Pericardium fibroblast (primary cell): ENCODE results near the gene KHNYN. TPM values are rescaled to one million over a fixed set of nuclear protein-coding genes. Genes with fewer than 3 reads are reported as not detected.

Source experiments
- total RNA-seq: library from RNA; depleted of rRNA; stranded (reverse); fragments of >200 nt; gene quantifications from 2 replicates; pipeline ENCODE4 v1.2.3, GENCODE V29; 2015

The KHNYN gene
- 35.0 and 37.8 TPM in 2 replicates for total RNA-seq

DNA sequence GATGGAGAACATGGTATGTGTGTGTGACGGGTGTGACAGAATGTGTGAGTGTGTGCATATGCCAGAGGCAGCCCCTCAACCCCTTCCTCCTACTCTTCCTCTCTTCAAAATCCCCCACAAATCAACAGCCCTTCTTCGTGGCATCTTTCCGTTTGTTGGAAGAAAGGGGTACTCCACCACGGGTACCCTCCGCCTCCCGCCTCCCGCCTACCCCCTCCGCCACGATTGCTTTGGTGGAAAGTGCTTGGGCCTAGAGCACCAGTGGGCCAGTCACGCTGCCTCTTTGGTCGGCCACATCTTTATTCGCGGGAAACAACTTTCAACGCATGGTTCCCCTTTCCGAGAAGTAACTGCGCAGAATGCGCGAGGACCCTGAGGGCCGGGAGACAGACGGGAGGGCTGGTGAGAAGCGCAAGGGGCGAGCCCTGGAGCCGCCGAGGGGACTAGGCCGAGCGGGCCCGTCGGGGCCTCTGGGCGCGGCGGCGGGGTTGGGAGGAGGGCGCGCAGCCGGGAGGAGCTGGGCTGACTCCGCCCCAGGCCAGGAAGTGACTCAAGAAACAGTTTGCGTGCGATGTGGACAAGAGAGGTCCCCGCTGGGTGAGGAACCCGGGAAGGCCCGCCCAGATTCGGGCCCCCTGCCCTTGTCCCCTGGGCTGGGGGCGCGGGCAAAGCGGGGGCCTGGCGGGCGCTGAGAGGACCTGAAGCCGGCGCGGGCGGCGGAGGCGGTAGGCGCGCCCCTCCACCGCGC, at the start of gene KHNYN, which contains the start of gene CBLN3:
Gene KHNYN, plus strand, starts transcription at position 560 of the 748 bp plus-strand sequence. CDS start 777 bp downstream, outside the sequence.
Gene CBLN3, minus strand, starts transcription at position 274 of the 748 bp plus-strand sequence. CDS start 614 bp downstream, outside the sequence.

DNA sequence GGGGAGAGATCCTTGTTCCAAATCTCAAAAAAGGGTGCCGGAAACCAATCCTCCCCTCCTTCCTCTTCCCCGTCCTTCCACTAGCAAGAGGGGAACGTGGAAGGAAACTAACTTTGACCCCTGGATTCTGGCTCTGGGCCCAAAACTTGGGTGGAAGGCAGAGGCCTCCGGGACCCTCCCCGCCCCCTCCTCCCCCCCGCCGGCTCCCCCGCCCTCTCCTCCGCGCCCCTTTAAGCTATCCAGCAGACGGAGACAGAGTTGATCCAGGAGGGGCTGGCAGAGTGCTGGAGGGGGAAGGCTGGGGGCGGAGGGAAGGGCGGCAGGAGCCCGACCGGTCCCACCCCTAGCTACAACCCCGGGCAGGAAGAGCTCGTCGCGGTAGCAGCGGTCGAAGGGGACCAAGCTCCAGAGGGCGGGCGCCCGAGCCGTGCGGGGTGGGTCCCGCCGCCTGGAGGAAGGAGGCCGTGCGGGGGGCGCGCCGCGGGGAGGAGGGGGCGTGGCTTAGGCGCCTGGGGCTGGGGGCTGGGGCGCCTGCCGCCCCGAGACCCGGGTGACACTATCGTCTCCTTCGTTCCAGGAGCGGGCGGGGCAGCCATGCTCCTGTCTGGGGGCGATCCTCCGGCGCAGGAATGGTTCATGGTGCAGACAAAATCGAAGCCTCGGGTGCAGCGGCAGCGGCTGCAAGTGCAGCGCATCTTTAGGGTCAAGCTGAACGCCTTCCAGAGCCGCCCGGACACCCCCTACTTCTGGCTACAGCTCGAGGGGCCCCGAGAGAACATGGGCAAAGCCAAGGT, 30.9 kb upstream of the KHNYN start, which contains the start of gene NYNRIN:
Gene NYNRIN, plus strand, starts transcription at position 351 of the 794 bp plus-strand sequence. Its CDS starts 244 bp downstream, at position 595.

DNA sequence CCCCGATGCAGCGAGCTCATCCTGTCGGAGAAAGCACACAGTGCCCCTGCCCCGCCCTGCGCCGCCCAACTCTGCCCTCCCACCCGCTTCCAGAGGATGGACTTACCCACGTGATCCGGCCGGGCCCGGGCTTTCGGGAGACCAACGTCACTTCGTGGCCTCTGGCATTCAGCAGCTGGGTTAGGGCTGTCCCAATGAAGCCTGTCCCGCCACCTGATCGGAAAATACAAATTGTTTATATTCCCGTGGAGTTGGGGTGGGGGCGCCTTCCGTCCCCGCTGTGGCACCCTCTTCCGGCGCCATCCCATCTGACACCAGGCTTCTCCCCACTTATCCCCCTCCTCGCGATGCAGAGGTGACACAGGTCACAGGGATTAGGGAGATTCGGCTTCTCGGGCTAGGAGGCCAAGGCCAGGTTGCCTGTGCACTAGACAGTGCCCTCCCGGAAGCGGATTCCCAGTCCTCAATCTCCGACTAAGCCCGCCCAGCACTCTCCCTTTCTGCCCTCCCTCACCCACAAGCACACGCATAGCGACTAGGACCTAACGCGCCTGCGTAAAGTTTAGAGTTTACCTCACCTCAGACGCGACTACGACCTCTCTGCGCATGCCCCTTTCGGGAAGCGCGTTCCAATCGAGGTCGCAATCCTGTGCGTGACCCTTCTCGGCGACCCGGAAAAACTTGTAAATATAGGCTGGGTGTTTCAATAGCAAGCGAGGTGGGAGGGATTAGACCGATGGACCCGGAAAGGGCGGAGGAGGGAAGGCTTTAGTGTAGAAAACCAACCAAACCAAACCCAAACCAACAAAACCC, 12.7 kb downstream of the KHNYN start, which contains the start of gene SDR39U1:
Gene SDR39U1, minus strand, starts transcription at position 537 of the 813 bp plus-strand sequence. Its CDS starts 7 bp downstream, at position 530.

Other genes starting within 250 kb of the KHNYN start
- 23.9 and 28.9 TPM in 2 replicates for gene IPO4, start 241.1 kb upstream of the KHNYN start, total RNA-seq
- gene TM9SF1, start 234.5 kb upstream of the KHNYN start, total RNA-seq: 54.7 and 58.8 TPM in 2 replicates
- gene TSSK4, start 224.3 kb upstream of the KHNYN start, total RNA-seq: not detected in 2 replicates
- gene CHMP4A, start 216.5 kb upstream of the KHNYN start, total RNA-seq: 30.9 and 31.7 TPM in 2 replicates
- gene MDP1, start 213.9 kb upstream of the KHNYN start, total RNA-seq: 16.2 and 17.8 TPM in 2 replicates
- 140 and 180 TPM in 2 replicates for gene NEDD8, start 197.6 kb upstream of the KHNYN start, total RNA-seq
- gene GMPR2, start 197.0 kb upstream of the KHNYN start, total RNA-seq: 30.3 and 55.7 TPM in 2 replicates
- 48.6 and 58.6 TPM in 2 replicates for gene TINF2, start 187.3 kb upstream of the KHNYN start, total RNA-seq
- gene TGM1, start 166.8 kb upstream of the KHNYN start, total RNA-seq: 1.0 and 7.9 TPM in 2 replicates
- 23.0 and 27.1 TPM in 2 replicates for gene RABGGTA, start 158.4 kb upstream of the KHNYN start, total RNA-seq
- gene DHRS1, start 130.2 kb upstream of the KHNYN start, total RNA-seq: 6.9 and 26.3 TPM in 2 replicates
- 10.9 and 11.0 TPM in 2 replicates for gene NOP9, start 130.1 kb upstream of the KHNYN start, total RNA-seq
- 1.0 and 1.2 TPM in 2 replicates for gene CIDEB, start 122.0 kb upstream of the KHNYN start, total RNA-seq
- gene LTB4R2, start 119.8 kb upstream of the KHNYN start, total RNA-seq: 1.5 and 6.7 TPM in 2 replicates
- 2.1 and 4.5 TPM in 2 replicates for gene LTB4R, start 118.5 kb upstream of the KHNYN start, total RNA-seq
- gene ADCY4, start 94.9 kb upstream of the KHNYN start, total RNA-seq: 0.26 and 2.1 TPM in 2 replicates
- 0.35 and 0.51 TPM in 2 replicates for gene RIPK3, start 90.0 kb upstream of the KHNYN start, total RNA-seq
- 59.5 and 83.0 TPM in 2 replicates for gene NFATC4, start 61.8 kb upstream of the KHNYN start, total RNA-seq
- gene NYNRIN, start 31.0 kb upstream of the KHNYN start, total RNA-seq: 24.0 and 31.4 TPM in 2 replicates
- gene CBLN3, start 286 bp upstream of the KHNYN start, total RNA-seq: 3.1 and 6.9 TPM in 2 replicates
- 14.7 and 15.6 TPM in 2 replicates for gene SDR39U1, start 12.8 kb downstream of the KHNYN start, total RNA-seq
- not detected in 2 replicates for gene CMA1, start 78.3 kb downstream of the KHNYN start, total RNA-seq
- gene CTSG, start 146.3 kb downstream of the KHNYN start, total RNA-seq: not detected in 2 replicates
- gene GZMH, start 179.7 kb downstream of the KHNYN start, total RNA-seq: not detected in 2 replicates
- not detected in 2 replicates for gene GZMB, start 204.2 kb downstream of the KHNYN start, total RNA-seq